Smooth muscle cell (in vitro differentiated cells): ENCODE results near the gene SCAPER. TPM values are rescaled to one million over a fixed set of nuclear protein-coding genes. Genes with fewer than 3 reads are reported as not detected.
"Not testable (repeated sequence)": the region's sequence is repeated elsewhere in the genome, so short reads cannot be mapped to it uniquely, and the experiment has no call there.

Experiments
- DNase-seq: peaks from one replicate; lab custom pipeline; 2025; ENCODE audit not compliant: unreplicated experiment; lab: John Stamatoyannopoulos, UW
- H2AFZ ChIP-seq: fragments of 200-600 bp; sonication (generic); 2 replicates; pipeline ENCODE4 v1.6.0; 2016; ENCODE audit warnings: antibody characterized with exemption, low read depth, mild to moderate bottlenecking
- H3F3A ChIP-seq: fragments of 200-600 bp; sonication (generic); 2 replicates; pipeline ENCODE4 v1.6.0; 2017; ENCODE audit warnings: antibody characterized with exemption, low read depth
- H3K27ac ChIP-seq: fragments of 200-600 bp; sonication (generic); 2 replicates; pipeline ENCODE4 v1.5.1; 2016; ENCODE audit warnings: low read depth, mild to moderate bottlenecking
- H3K27me3 ChIP-seq: fragments of 200-600 bp; sonication (generic); 2 replicates; pipeline ENCODE4 v1.6.1; 2016; ENCODE audit warnings: low read depth, mild to moderate bottlenecking
- H3K36me3 ChIP-seq: fragments of 200-600 bp; sonication (generic); 2 replicates; pipeline ENCODE4 v1.5.1; 2016; ENCODE audit warnings: low read depth
- H3K4me1 ChIP-seq: fragments of 200-600 bp; sonication (generic); 2 replicates; pipeline ENCODE4 v1.5.1; 2016; ENCODE audit warnings: low read depth
- H3K4me2 ChIP-seq: fragments of 200-600 bp; sonication (generic); 2 replicates; pipeline ENCODE4 v1.6.0; 2016; ENCODE audit warnings: mild to moderate bottlenecking
- H3K4me3 ChIP-seq: fragments of 200-600 bp; sonication (generic); 2 replicates; pipeline ENCODE4 v1.5.1; 2016; ENCODE audit warnings: mild to moderate bottlenecking
- H3K79me2 ChIP-seq: fragments of 200-600 bp; sonication (generic); 2 replicates; pipeline ENCODE4 v1.6.0; 2016; ENCODE audit warnings: low read depth, mild to moderate bottlenecking
- H3K9ac ChIP-seq: fragments of 200-600 bp; sonication (generic); 2 replicates; pipeline ENCODE4 v1.6.0; 2016; ENCODE audit warnings: low read depth
- H3K9me3 ChIP-seq: fragments of 200-600 bp; sonication (generic); replicated peaks from 2 replicates; pipeline ENCODE4 v1.5.1; 2016; ENCODE audit warnings: low read depth
- H4K20me1 ChIP-seq: fragments of 200-600 bp; sonication (generic); 2 replicates; pipeline ENCODE4 v1.6.0; 2016; ENCODE audit warnings: low read depth
- WGBS: methylation state at CpG from one replicate; pipeline ENCODE4 v1.1.7; 2016; ENCODE audit warnings: low lambda C conversion rate; 5-methylcytosine and 5-hydroxymethylcytosine counted together
- polyA plus RNA-seq: library from polyadenylated mRNA; unstranded; fragments of >200 nt; fragmentation: Nextera tagmentation; extraction: Ambion mirVana; gene quantifications from 2 replicates; pipeline ENCODE4 v1.2.1, GENCODE V29; 2016
- total RNA-seq: library from RNA; depleted of rRNA; stranded (reverse); fragments of >200 nt; gene quantifications from 2 replicates; pipeline ENCODE4 v1.2.3, GENCODE V29; 2014
- TF ChIP-seq, protein P1 (sequence below): fragments of 200-600 bp; sonication (generic); IDR thresholded peaks from 2 replicates; pipeline ENCODE4 v1.5.1; 2017; ENCODE audit warnings: borderline replicate concordance, mild to moderate bottlenecking, antibody characterized with exemption; ENCODE audit not compliant: insufficient read depth, poor library complexity, severe bottlenecking

Gene SCAPER
- total and polyA plus RNA-seq, 2 experiments from 2014 or later = 6.6 to 34.3 TPM

GRCh38 chr15:76309601-76310330 is 595.4 kb downstream of the SCAPER start:
- Histone ChIP-seq H3K79me2 (peaks cover 57% of the 10 kb centered on the region), H3K9ac (peak overlapping the region; percentile 88), H3F3A (no peaks in the 10 kb centered on the region), H3K27ac (peak overlapping the region; percentile 77), H4K20me1 (peaks cover 55% of the 10 kb centered on the region), H3K4me2 (peak overlapping the region; percentile 91), H2AFZ (no peak overlapping the region), H3K36me3 (no peaks in the 10 kb centered on the region), H3K4me1 (peaks cover 7% of the 10 kb centered on the region), H3K4me3 (peak overlapping the region; percentile 74), H3K9me3 (no peaks in the 10 kb centered on the region), H3K27me3 (no peaks in the 10 kb centered on the region)
- TF ChIP-seq, protein P1, sequence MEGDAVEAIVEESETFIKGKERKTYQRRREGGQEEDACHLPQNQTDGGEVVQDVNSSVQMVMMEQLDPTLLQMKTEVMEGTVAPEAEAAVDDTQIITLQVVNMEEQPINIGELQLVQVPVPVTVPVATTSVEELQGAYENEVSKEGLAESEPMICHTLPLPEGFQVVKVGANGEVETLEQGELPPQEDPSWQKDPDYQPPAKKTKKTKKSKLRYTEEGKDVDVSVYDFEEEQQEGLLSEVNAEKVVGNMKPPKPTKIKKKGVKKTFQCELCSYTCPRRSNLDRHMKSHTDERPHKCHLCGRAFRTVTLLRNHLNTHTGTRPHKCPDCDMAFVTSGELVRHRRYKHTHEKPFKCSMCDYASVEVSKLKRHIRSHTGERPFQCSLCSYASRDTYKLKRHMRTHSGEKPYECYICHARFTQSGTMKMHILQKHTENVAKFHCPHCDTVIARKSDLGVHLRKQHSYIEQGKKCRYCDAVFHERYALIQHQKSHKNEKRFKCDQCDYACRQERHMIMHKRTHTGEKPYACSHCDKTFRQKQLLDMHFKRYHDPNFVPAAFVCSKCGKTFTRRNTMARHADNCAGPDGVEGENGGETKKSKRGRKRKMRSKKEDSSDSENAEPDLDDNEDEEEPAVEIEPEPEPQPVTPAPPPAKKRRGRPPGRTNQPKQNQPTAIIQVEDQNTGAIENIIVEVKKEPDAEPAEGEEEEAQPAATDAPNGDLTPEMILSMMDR = no peak
- no peak for DNase-seq
- 82% methylated on average over 13 of the region's 13 CpGs for WGBS

- TF ChIP-seq, protein P1 = no peak
- 92% methylated on average over 1 of the region's 1 CpG for WGBS
- DNase-seq = no peak
- Histone ChIP-seq H2AFZ (no peak overlapping the region), H3K4me3 (no peak overlapping the region), H3K9me3 (no peaks in the 10 kb centered on the region), H3K4me1 (no peaks in the 10 kb centered on the region), H3F3A (no peaks in the 10 kb centered on the region), H3K4me2 (no peak overlapping the region), H3K36me3 (no peaks in the 10 kb centered on the region), H3K27ac (no peak overlapping the region), H3K9ac (no peak overlapping the region), H3K79me2 (peaks cover 97% of the 10 kb centered on the region), H4K20me1 (peaks cover 98% of the 10 kb centered on the region), H3K27me3 (no peaks in the 10 kb centered on the region)
Observed at GRCh38 chr15:76303909-76304308, 601.2 kb downstream of the SCAPER start.

DNA sequence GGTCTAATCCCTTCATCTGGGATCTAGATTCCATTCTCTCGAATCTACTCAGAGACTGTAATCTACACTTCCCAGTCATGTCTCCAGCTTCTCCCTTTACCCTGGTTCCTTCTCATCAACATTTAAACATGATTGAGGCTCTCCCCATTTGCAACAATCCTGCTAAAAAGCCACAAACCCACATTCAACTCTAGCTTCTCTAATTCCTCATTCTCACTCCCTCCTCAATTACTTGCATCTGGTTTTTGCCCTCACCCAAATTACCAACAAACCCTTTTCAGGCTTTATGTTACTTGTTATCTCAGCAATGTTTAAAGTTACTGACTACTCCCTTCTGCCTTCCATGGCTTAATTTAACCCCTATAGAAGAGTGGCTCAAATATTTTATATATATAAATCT is 605.4 kb downstream of the SCAPER start:
- no peak for DNase-seq
- H3K27ac ChIP-seq = no peak overlapping the region
- H3F3A ChIP-seq = no peaks in the 10 kb centered on the region
- no peaks in the 10 kb centered on the region for H3K4me1 ChIP-seq
- H2AFZ ChIP-seq = no peak overlapping the region
- H3K9me3 ChIP-seq = no peaks in the 10 kb centered on the region
- H3K79me2 ChIP-seq = peaks cover 97% of the 10 kb centered on the region
- H3K9ac ChIP-seq = no peak overlapping the region
- no peak overlapping the region for H3K4me2 ChIP-seq
- TF ChIP-seq, protein P1 = no peak
- H3K27me3 ChIP-seq = no peaks in the 10 kb centered on the region
- peaks cover 98% of the 10 kb centered on the region for H4K20me1 ChIP-seq
- no peak overlapping the region for H3K4me3 ChIP-seq
- 92% methylated on average over 1 of the region's 1 CpG for WGBS
- no peaks in the 10 kb centered on the region for H3K36me3 ChIP-seq

DNA sequence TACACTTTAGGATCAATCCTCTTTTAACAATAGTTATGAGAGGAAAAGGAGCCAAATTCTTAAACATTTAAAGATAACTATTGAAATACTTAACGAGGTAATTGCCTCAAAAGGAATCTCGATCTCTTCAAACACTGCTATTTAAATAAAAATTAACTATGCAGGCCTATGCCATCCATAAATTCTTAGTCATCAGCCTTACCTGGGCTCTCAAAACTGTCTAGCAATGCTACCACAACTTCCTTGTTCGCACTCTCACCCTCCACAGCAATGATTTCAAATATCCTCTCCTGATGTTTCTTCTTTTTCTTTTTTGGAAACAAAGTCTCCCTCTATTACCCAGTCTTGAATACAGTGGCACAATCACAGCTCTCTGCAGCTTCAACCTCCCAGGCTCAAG is 606.2 kb downstream of the SCAPER start:
- Histone ChIP-seq H3K27ac (no peak overlapping the region), H4K20me1 (peaks cover 98% of the 10 kb centered on the region), H3K36me3 (no peaks in the 10 kb centered on the region), H3K4me1 (no peaks in the 10 kb centered on the region), H3K4me3 (no peak overlapping the region), H3K4me2 (no peak overlapping the region), H3K9me3 (no peaks in the 10 kb centered on the region), H3K27me3 (no peaks in the 10 kb centered on the region), H2AFZ (no peak overlapping the region), H3K79me2 (peaks cover 96% of the 10 kb centered on the region), H3F3A (no peaks in the 10 kb centered on the region), H3K9ac (no peak overlapping the region)
- DNase-seq = no peak
- 94% methylated on average over 3 of the region's 3 CpGs for WGBS
- TF ChIP-seq, protein P1 = no peak

DNA sequence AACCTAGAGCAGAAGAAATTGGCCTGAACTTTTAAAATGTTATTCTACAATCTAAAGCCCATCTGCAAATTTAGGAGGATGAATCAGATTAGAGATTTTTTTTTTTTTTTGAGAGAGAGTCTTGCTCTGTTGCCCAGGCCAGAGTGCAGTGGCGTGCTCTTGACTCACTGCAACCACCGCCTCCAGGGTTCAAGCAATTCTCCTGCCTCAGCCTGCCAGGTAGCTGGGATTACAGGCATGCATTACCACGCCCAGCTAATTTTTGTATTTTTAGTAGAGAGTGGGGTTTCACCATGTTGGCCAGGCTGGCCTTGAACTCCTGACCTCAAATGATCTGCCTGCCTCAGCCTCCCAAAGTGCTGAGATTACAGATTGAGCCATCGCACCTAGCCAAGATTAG is 607.2 kb downstream of the SCAPER start:
- H3K4me1 ChIP-seq, H3K9ac ChIP-seq, H3K9me3 ChIP-seq, H3K36me3 ChIP-seq, DNase-seq, H3F3A ChIP-seq, H2AFZ ChIP-seq, H3K27me3 ChIP-seq, H3K4me3 ChIP-seq, H3K4me2 ChIP-seq, H3K27ac ChIP-seq: not testable (repeated sequence)
- peaks cover 95% of the 10 kb centered on the region for H3K79me2 ChIP-seq
- 96% methylated on average over 4 of the region's 4 CpGs for WGBS
- peaks cover 98% of the 10 kb centered on the region for H4K20me1 ChIP-seq
